ENCODE data around the gene ZNF132.

ZNF132 gene

GRCh38 chr19:58400316-58400915, 39.5 kb downstream of the ZNF132 start:
- H3K27ac Mint-ChIP-seq, result no peak overlapping the region
- peaks cover 17% of the 10 kb centered on the region for H3K9me3 Mint-ChIP-seq
- H3K36me3 Mint-ChIP-seq (ENCODE audit: low read depth), result peaks cover 18% of the 10 kb centered on the region
- peaks cover 17% of the 10 kb centered on the region for H3K27me3 Mint-ChIP-seq (ENCODE audit: low read depth, poor library complexity)
- peaks cover 22% of the 10 kb centered on the region for H3K4me1 Mint-ChIP-seq
- peak overlapping the region; percentile 96 for H3K4me3 Mint-ChIP-seq
- DNase-seq, result no peak
- TF ChIP-seq, protein P1, sequence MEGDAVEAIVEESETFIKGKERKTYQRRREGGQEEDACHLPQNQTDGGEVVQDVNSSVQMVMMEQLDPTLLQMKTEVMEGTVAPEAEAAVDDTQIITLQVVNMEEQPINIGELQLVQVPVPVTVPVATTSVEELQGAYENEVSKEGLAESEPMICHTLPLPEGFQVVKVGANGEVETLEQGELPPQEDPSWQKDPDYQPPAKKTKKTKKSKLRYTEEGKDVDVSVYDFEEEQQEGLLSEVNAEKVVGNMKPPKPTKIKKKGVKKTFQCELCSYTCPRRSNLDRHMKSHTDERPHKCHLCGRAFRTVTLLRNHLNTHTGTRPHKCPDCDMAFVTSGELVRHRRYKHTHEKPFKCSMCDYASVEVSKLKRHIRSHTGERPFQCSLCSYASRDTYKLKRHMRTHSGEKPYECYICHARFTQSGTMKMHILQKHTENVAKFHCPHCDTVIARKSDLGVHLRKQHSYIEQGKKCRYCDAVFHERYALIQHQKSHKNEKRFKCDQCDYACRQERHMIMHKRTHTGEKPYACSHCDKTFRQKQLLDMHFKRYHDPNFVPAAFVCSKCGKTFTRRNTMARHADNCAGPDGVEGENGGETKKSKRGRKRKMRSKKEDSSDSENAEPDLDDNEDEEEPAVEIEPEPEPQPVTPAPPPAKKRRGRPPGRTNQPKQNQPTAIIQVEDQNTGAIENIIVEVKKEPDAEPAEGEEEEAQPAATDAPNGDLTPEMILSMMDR (IDR thresholded peaks at IDR 0.05), result no peak

DNA sequence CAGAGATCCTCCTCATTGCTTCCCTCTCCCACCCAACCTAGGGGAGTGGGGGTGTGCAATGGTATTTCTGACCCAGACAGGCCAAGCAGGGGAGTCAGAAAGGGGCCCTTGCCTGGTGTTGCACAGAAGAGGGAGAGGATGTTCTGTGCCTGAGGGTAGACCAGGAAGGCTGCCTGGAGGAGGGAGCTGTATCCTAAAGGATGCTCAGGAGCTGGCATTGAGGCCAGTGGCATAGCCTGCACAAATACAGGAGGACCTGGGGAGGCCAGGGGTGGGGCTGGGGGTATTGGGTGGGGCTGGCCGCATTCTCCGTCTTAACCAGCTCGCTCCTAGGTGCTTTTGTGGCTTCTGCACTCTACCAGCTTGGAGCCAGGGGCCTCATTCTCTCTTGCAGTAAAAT, 40.0 kb downstream of the ZNF132 start:
- TF ChIP-seq, protein P1 (IDR thresholded peaks at IDR 0.05), result no peak
- peaks cover 17% of the 10 kb centered on the region for H3K27me3 Mint-ChIP-seq (ENCODE audit: low read depth, poor library complexity)
- H3K27ac Mint-ChIP-seq, result no peak overlapping the region
- no peak for DNase-seq
- H3K4me3 Mint-ChIP-seq, result peak overlapping the region; percentile 51
- peaks cover 17% of the 10 kb centered on the region for H3K9me3 Mint-ChIP-seq
- peaks cover 22% of the 10 kb centered on the region for H3K4me1 Mint-ChIP-seq
- peaks cover 19% of the 10 kb centered on the region for H3K36me3 Mint-ChIP-seq (ENCODE audit: low read depth)

DNA sequence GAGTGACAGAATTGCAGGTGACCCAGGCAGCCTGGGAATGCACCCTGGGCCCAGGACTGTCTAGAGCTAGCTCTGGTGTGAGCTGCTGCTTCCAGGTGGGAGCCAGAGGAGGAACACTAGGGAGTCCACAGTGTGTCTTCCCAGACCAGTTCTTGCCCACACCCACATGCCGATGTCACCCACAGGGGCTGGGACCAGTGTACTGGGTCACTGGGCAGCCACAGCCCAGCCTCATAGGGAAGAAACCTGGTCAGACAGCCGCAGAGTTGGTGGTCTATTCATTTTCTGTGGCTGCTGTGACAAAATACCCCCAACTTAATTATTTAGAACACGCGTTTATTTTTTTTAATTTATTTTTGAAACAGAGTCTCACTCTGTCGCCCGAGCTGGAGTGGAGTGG, 41.4 kb downstream of the ZNF132 start:
- peaks cover 17% of the 10 kb centered on the region for H3K27me3 Mint-ChIP-seq (ENCODE audit: low read depth, poor library complexity)
- H3K4me1 Mint-ChIP-seq, result peaks cover 22% of the 10 kb centered on the region
- H3K36me3 Mint-ChIP-seq (ENCODE audit: low read depth), result peaks cover 26% of the 10 kb centered on the region
- no peak for DNase-seq
- TF ChIP-seq, protein P1 (IDR thresholded peaks at IDR 0.05), result no peak
- H3K9me3 Mint-ChIP-seq, result peaks cover 10% of the 10 kb centered on the region
- no peak overlapping the region for H3K27ac Mint-ChIP-seq
- H3K4me3 Mint-ChIP-seq, result no peak overlapping the region

GRCh38 chr19:58398087-58398486, 41.9 kb downstream of the ZNF132 start:
- no peak for DNase-seq
- Mint-ChIP-seq H3K9me3 (peaks cover 5% of the 10 kb centered on the region), H3K36me3 (ENCODE audit: low read depth) (peaks cover 26% of the 10 kb centered on the region), H3K27me3 (ENCODE audit: low read depth, poor library complexity) (peaks cover 17% of the 10 kb centered on the region), H3K4me1 (peaks cover 22% of the 10 kb centered on the region), H3K27ac (no peak overlapping the region), H3K4me3 (no peak overlapping the region)
- TF ChIP-seq, protein P1 (IDR thresholded peaks at IDR 0.05), result no peak

- TF ChIP-seq, protein P1 (IDR thresholded peaks at IDR 0.05), result no peak
- H3K36me3 Mint-ChIP-seq (ENCODE audit: low read depth), result peaks cover 28% of the 10 kb centered on the region
- no peak for DNase-seq
- H3K9me3 Mint-ChIP-seq, result peaks cover 4% of the 10 kb centered on the region
- peak overlapping the region; percentile 42 for H3K27ac Mint-ChIP-seq
- peaks cover 17% of the 10 kb centered on the region for H3K27me3 Mint-ChIP-seq (ENCODE audit: low read depth, poor library complexity)
- peaks cover 22% of the 10 kb centered on the region for H3K4me1 Mint-ChIP-seq
- H3K4me3 Mint-ChIP-seq, result no peak overlapping the region
Observed at GRCh38 chr19:58397533-58398037, 42.4 kb downstream of the ZNF132 start.
